Endometrial microvascular endothelial cells (primary cell): Measurements from ENCODE around the gene KIT. TPM values are rescaled to one million over a fixed set of nuclear protein-coding genes. Genes with fewer than 3 reads are reported as not detected.
"Not testable (repeated sequence)": the region's sequence is repeated elsewhere in the genome, so short reads cannot be mapped to it uniquely, and the experiment has no call there.

Experiments used
- in situ Hi-C: cut with HindIII; loops from 2 replicates; pipeline ENCODE4 v1.10.0; 2017; ENCODE audit warnings: low sequenced_read_pairs, low pct_unique_long_range_greater_than_20kb; ENCODE audit errors: inconsistent ontology term
- total RNA-seq: library from RNA; depleted of rRNA; stranded (reverse); fragments of >200 nt; gene quantifications from one replicate; pipeline ENCODE4 v1.2.3, GENCODE V29; 2015; ENCODE audit errors: inconsistent ontology term

KIT gene
- total RNA-seq, result 0.09 TPM

DNA sequence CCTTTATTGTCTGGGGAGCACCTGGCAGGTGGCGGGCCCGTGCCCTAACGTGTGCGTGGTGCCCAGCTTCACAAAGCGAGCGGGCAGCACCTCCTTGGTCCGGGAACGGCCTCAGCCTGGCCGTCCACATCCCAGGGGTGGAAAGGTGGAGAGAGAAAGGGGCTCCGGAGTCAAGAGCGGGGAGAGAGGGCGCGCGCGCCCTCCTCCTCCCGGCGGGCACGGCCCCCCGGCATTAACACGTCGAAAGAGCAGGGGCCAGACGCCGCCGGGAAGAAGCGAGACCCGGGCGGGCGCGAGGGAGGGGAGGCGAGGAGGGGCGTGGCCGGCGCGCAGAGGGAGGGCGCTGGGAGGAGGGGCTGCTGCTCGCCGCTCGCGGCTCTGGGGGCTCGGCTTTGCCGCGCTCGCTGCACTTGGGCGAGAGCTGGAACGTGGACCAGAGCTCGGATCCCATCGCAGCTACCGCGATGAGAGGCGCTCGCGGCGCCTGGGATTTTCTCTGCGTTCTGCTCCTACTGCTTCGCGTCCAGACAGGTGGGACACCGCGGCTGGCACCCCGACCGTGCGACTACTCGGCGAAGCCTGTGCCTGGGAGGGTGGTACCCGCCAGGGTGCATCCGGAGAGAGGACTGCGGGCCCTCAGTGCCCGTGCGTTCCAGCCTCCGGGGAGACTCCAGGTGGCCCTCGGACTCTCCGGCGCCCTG lies at the start of gene KIT:
Gene KIT, plus strand, starts transcription at position 407 of the 701 bp plus-strand sequence. Its CDS starts 58 bp downstream, at position 465.
- in situ Hi-C loops, result no loop called here

DNA sequence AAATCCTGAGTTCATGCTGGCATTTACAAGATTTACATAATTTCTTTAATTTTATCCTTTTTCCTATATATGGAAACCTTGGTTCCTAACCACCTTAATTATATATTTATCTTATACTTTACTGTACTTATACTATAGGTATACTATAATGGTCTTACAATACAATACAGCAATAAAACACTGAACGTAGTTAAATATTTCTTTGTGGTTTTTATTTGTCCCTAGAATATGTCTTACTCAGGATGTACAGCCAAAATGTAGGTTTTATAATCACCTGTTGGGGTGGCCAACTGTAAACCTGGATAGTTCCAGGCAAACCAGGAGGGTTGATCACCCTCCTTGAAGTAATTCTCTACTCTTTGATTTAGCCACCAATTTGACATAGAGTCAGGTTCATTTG lies 48.4 kb upstream of the KIT start:
- in situ Hi-C loops, result no loop called here

DNA sequence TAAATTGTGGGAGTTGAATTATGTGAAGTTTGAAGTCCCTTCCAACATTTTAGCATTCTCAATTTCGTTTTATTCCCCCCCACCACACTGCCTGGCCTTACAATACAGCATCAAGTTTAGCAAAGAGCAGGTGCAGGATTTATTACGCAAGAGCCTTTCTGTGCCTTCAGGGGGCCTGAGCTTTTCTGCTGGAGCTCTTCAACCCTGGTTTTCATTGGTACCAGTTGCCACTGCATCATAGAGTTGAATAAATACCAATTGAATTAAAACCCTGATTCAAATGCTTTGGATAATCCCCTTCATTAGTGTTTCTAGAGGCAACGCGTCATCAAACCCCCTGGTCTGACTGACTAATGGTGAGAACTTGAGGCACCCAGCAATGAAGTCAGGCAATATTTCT lies 43.6 kb upstream of the KIT start:
- in situ Hi-C loops, result no loop called here

DNA sequence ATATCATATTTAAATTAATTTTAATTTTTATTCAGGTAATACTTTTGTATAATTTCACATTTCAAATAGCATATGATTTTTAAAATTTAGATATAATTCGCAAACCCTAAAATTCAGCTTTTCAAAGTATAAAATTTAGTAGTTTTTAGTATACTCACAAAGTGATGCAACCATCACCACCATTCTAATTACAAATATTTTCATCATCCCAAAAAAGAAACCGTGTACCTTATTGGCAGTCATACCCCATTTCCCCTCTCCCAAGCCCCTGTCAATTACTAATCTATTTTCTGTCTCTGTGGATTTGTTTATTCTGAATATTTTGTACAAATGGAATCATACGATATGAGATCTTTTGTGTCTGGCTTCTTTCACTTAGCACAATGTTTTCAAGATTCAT lies 37.0 kb upstream of the KIT start:
- in situ Hi-C loops, result no loop called here

DNA sequence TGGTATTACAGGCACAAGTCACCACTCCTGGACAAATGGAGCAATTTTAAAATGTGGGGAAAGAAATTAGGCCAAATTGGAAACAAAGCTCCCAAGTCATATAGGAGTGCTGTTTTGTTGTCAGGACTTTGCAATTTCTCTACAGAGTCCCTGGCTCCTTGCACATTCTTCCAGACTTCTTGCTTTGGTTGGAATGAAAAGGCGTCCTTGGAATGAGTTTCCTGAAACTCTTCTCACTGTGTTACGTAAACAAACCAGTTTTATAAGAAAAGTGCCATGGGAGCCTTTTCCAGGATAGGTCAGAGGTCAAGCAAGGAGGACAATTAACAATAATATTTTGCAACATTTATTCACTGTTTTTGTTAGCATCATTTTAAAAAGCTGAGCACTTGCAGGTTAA lies 32.4 kb upstream of the KIT start:
- in situ Hi-C loops, result no loop called here

DNA sequence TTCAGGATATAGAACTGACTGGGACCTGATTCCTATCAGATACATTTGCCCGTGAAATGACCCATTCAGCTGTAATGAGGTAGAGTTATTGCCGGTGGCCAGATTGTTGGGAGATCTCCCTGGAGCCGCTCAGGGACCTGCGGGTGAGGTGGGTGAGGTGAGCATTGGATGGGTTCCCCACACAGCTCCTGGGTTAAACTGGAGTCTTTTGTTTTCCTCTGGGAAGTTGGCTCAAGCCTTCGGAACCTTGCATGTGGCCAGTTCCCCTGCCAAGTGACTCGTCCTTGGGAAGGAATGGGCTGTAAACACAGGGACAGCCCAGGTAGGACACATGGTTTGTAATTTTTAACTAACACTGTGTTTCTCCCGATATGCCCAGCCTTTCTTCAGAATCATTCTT lies 31.6 kb upstream of the KIT start:
- in situ Hi-C loops, result no loop called here

DNA sequence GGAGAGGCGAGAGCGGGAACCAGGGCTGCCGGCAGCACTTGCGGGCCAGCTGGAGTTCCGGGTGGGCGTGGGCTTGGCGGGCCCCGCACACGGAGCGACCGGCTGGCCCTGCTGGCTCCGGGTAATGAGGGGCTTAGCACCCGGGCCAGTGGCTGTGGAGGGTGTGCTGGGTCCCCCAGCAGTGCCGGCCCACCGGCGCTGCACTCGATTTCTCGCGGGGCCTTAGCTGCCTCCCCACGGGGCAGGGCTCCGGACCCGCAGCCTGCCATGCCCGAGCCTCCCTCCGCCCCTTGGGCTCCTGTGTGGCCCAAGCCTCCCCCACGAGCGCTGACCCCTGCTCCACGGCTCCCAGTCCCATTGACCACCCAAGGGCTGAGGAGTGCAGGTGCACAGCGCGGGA lies 25.2 kb upstream of the KIT start:
- in situ Hi-C loops, result no loop called here

DNA sequence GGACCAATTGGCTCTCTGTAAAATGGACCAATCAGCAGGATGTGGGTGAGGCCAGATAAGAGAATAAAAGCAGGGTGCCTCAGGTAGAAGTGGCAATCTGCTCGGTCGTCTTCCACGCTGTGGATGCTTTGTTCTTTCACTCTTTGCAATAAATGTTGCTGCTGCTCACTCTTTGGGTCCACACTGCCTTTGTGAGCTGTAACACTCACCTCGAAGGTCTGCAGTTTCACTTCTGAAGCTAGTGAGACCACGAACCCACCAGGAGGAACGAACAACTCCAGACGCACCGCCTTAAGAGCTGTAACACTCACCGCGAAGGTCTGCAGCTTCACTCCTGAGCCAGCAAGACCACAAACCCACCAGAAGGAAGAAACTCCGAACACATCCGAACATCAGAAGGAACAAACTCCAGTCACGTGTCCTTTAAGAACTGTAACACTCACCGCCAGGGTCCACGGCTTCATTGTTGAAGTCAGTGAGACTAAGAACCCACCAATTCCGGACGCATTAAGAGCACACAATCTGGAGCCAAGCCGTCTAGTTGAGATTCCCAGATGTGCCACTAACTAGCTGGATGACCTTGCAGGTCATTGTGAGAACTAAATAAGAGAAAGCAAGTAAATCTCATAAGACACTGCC lies 24.5 kb upstream of the KIT start:
- in situ Hi-C loops, result not testable (repeated sequence)

DNA sequence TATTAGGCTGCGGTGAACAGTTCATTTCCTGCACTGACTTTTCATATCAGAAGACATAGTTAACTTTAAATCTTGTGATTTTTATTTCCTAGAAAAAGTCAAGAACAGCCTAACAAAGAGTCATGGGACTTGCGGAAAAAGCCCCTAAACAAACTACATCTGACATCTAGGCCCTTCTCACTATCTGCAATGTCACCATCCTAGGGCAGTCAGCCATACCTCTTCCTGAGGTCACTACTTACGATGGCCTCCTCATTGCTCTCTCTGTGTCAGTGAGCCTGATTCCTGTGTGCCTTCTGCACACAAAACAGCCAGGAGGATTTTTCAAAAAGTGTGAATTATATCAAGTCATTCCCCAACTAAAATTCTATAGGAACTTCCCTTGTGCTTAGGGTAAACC lies 22.4 kb upstream of the KIT start:
- in situ Hi-C loops, result no loop called here

DNA sequence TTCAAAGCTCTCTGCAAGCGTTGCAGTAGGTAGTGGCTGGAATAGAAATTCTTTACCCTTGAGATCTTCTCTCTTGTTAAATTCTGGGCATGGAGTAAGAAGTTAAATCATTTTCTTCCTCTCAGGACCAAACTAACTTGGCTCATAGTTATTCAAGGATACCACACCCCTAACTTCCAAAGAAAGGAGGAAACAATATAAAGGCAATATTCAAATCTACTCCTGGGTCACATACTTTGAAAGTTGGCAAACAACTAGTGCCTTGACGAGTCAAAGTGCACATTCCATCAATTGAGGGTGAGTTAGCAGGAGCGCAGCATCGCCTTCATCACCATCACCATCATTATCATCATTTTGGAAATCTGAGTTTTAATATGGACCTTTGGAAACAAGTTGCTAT lies 20.4 kb upstream of the KIT start:
- in situ Hi-C loops, result no loop called here

DNA sequence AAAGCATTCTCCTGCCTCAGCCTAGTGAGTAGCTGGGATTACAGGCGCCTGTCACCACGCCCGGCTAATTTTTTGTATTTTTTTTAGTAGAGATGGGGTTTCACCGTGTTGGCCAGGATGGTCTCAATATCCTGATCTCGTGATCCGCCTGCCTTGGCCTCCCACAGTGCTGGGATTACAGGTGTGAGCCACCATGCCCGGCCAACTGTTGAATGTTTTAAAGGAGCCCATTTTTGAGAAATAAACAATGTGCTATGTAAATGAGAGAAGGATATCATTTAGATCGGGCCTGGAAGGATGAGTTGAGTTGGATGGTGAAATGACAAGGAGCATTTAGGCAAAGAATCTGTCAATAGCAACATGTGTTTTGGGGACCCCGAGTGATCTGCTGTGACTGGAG lies 16.7 kb upstream of the KIT start:
- in situ Hi-C loops, result not testable (repeated sequence)

DNA sequence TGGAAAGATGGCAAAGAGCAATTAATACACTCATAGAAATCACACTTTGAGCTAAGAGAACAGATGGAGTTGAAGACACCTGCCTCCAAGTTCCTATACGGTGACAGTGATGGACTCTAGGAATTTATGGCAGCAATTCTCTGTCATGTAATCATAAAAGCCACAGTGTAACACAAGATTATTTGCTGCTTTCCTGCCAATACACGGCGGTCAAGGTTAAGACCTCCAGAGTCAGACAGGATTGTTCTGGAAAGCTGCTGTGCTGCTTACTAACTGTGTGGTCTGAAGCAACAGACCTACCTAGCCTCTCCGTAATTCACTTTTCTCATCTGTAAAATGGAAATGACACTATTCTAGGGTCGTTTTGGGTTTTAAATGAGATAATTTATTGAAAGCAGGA lies 14.6 kb upstream of the KIT start:
- in situ Hi-C loops, result no loop called here

DNA sequence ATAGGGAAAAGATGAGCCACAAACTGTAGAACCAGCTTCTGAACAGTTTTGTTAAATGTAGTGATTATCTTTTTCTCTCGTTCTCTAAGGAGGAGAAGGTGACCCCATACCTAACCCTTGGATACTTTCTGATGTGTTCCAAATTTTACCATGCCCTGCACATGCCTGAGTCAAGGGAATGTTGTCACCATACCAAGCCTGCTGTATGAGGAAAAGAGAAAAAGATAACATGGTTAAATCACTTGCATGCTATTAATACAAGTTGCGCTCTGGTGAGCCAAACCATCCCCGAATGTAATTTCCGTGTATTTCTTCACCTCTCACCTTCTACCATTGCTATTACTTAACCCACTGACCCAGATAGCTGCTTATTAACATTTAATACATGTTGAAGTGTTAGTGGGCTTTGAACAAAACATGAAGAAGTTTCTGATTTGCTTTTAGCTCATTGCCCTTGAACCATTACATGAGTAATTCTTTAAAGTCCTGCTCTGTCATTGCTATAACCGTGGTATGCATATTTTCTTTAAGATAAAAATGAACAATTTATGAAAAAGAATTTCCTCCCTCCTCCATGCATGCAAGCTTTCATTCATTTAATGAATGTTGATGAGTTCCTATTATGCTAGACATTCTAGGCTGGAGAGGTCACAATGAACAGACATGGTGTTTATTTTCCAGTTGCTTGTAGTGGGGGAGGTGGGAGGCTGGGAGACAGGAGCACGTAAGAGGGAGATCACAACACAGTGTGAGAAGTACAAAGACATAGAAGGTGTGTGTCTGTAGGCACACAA lies 13.6 kb upstream of the KIT start:
- in situ Hi-C loops, result no loop called here

DNA sequence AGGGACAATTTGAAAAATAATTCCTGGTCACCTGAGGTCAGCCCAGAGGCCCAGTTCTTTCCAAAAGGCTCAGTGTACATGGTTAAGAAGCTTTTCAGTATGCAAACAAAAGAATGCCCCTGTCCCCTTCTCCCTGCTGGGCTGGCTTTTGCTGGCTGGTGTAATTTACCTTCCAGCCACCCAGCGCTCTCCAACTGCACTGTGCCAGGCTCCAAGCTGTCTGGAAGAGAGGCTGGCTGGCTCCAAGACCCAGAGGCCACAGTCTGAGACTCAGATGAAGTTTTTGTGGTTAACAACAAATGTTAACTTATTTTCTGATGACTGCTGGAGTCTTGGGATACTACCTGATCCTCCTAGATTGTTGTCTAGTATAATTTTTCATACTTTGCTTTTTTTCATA lies 11.9 kb upstream of the KIT start:
- in situ Hi-C loops, result no loop called here

DNA sequence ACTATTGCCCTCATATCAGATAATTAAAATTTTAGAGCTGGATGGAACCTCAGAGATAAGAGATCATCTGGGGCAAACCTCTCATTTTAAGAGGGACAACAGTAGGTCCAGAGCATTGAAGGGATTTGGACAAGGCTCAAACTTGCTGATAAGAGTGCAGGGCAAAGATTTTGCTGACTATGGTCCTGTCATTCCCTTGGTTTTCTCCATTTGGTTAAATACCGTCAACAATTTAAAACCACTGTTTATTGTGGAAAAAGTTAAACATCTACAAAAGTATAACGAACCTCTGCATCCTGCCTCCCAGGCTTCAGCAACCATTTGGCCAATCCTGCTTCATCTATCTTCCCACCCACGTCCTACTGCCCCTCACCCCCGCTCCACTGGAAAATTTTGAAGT lies 10.7 kb upstream of the KIT start:
- in situ Hi-C loops, result no loop called here

DNA sequence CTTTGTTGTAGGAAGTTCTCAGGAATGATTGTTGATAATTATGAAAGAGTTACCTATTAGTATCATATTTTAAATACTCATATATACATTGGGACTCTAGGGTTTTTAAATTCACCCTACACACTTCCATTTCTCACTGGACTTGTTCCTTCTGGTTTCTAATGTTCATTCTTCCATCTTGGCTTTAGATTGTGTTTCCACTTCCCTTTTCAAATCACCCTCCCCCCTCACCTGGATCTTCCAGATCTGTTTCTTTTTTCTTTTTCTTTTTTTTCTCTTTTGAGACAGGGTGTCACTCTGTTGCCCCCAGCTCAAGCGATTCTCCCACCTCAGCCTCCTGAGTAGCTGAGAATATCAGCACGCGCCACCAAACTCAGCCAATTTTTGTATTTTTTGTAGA lies 6.7 kb upstream of the KIT start:
- in situ Hi-C loops, result no loop called here

DNA sequence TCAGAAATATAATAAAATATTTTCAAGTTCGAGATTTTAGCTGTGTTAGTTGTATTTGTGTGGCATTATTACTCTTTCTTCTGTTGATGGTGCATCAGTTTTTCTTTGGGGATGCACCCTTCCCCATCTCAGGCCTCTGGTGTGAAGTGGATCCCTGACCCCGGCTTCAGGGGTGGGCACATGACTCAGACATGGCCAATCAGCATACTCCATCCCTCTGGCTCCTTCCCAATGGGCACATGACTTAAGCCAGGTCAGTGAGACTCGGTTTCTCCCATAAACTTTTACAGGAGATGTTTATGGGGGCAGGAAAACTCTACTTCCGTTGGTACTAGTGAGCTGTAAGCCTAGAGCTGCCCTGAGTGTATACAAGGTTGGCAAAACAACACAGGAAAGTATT lies 3.0 kb upstream of the KIT start:
- in situ Hi-C loops, result no loop called here

DNA sequence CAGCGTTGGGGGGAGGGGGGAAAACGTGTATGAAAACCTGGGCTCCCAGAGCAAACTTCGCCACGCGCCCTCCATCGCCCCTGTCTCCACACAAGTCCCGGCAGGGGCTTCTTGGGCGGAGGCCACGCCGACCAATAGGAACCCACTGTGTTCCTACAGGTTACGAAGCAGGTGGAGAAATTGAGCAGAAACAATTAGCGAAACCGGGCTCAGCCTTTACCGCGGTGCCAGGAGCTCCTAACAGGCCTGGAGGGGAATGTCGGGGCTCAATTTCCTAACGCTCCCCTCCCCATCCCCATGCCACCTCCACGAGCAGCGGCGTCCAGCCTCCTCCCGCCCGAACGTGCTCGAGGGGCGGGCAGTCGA lies 589 bp upstream of the KIT start:
- in situ Hi-C loops, result no loop called here

DNA sequence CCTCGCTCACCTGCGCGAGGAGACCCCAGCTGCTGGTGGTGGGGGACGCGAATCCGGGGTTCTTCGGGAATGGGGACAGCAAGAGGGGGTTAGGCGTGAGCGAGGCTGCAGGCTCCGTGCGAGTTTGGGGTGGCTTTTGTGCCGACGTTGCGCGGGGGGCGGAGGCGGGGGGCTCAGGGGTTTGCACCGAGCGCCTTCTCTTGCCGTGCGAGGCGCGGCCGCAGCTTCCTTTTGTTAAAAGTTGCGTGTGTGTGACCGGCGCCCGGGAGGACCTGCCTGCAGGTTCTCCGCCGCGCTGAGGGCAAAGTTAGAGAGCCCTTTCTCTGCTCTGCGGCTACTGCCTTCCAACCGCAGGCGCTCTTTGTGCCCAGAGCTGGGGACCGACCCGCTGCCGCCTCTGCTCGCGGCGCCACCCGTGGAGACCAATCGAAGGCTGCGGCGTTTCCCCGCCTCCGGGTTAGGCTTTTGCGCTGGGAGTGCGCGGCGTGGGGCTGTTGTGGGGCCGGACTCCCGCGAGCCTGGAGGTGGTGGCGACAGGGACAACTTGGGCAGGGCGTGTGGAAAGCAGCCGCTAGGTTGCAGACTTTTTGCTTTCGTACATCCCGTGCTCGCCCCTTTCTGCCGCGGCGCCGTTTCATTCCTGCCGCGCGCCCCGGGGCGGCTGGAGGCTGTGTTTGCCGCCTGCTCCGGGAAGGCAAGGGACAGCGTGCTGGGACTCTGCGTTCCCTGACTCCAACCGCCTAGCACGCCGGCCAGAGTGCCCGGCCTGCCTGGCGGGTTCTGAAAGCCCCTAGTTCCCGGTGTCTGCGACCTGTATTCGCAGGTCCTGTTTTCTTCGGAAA lies 716 bp downstream of the KIT start:
- in situ Hi-C loops, result no loop called here
